Measurements from ENCODE around the gene UCP2.

The UCP2 gene

GRCh38 chr11:73982595-73982989, at the start of gene UCP2:
Gene UCP2 (minus strand): TSS chr11:73982843. CDS start chr11:73978378, 4,465 bp downstream.
- DNase-seq = peak; percentile 86

GRCh38 chr11:74030723-74031676, 48.4 kb upstream of the UCP2 start:
- no peak for DNase-seq

GRCh38 chr11:74025467-74026166, 43.0 kb upstream of the UCP2 start:
- no peak for DNase-seq

- no peak for DNase-seq
Measured at GRCh38 chr11:74024261-74025029, 41.8 kb upstream of the UCP2 start.

GRCh38 chr11:74023276-74023675, 40.6 kb upstream of the UCP2 start:
- no peak for DNase-seq

- DNase-seq = no peak
Measured at GRCh38 chr11:74022546-74022945, 39.9 kb upstream of the UCP2 start.

GRCh38 chr11:74021998-74022397, 39.4 kb upstream of the UCP2 start:
- DNase-seq = no peak

GRCh38 chr11:74020539-74020938, 37.9 kb upstream of the UCP2 start:
- DNase-seq = no peak

GRCh38 chr11:74019860-74020259, 37.2 kb upstream of the UCP2 start:
- no peak for DNase-seq

GRCh38 chr11:74019104-74019738, 36.6 kb upstream of the UCP2 start:
- no peak for DNase-seq

GRCh38 chr11:74018331-74019005, 35.8 kb upstream of the UCP2 start:
- DNase-seq = no peak

GRCh38 chr11:74017631-74018030, 35.0 kb upstream of the UCP2 start:
- no peak for DNase-seq

- DNase-seq = no peak
Measured at GRCh38 chr11:74015919-74016684, 33.5 kb upstream of the UCP2 start.

GRCh38 chr11:74014880-74015279, 32.2 kb upstream of the UCP2 start:
- DNase-seq = no peak

GRCh38 chr11:74013141-74013540, 30.5 kb upstream of the UCP2 start:
- DNase-seq = no peak

- DNase-seq = no peak
Measured at GRCh38 chr11:74012074-74012809, 29.6 kb upstream of the UCP2 start.

- DNase-seq = no peak
Measured at GRCh38 chr11:74011360-74012073, 28.9 kb upstream of the UCP2 start.

- DNase-seq = no peak
Measured at GRCh38 chr11:74010306-74011300, 28.0 kb upstream of the UCP2 start.
